Lung (tissue), 12 donors: ENCODE results near the gene TOR1A. TPM values are rescaled to one million over a fixed set of nuclear protein-coding genes. Genes with fewer than 3 reads are reported as not detected.

ENCODE experiments used
- ATAC-seq: fragments of 200-7000 bp; cut with Tn5 transposase; one replicate; pipeline ENCODE4 v1.9.1; 2020; ENCODE audit warnings: moderate number of reproducible peaks; ENCODE audit not compliant: insufficient read depth, low FRiP score
- DNase-seq, 3 donors: peaks; one replicate each; pipeline ENCODE4 v3.0.0-alpha.2; 2013 to 2017
- H3K27ac ChIP-seq, 2 donors: one replicate each; pipeline ENCODE4 v1.5.1; 2013; ENCODE audit warnings: mild to moderate bottlenecking in 2 of 2, moderate library complexity in 2 of 2, control low read depth in 1 of 2, inconsistent platforms in 1 of 2, low read depth in 1 of 2, low read length in 1 of 2
- H3K27me3 ChIP-seq, 3 donors: one replicate each; pipeline ENCODE4 v1.5.1; 2013; ENCODE audit warnings: low read length in 2 of 3; ENCODE audit not compliant: control insufficient read depth in 3 of 3, insufficient read depth in 3 of 3
- H3K36me3 ChIP-seq, 4 donors: one replicate each; pipeline ENCODE4 v1.5.1; 2013; ENCODE audit warnings: low read length in 4 of 4, mild to moderate bottlenecking in 1 of 4, moderate library complexity in 1 of 4; ENCODE audit not compliant: control insufficient read depth in 4 of 4, insufficient read depth in 4 of 4
- H3K4me1 ChIP-seq, 5 donors: one replicate each; pipeline ENCODE4 v1.5.1; 2013; ENCODE audit warnings: low read length in 5 of 5, mild to moderate bottlenecking in 2 of 5, moderate library complexity in 1 of 5; ENCODE audit not compliant: control insufficient read depth in 5 of 5, insufficient read depth in 5 of 5
- H3K4me3 ChIP-seq: one replicate; pipeline ENCODE4 v1.5.1; 2013; ENCODE audit warnings: mild to moderate bottlenecking, control low read depth, moderate library complexity
- H3K9ac ChIP-seq, 2 donors: one replicate each; pipeline ENCODE4 v1.5.1; 2013; ENCODE audit warnings: low read length in 2 of 2, control low read depth in 1 of 2; ENCODE audit not compliant: insufficient read depth in 1 of 2
- H3K9me3 ChIP-seq, 4 donors: one replicate each; pipeline ENCODE4 v1.5.1; 2013; ENCODE audit warnings: low read length in 3 of 4, mild to moderate bottlenecking in 1 of 4, moderate library complexity in 1 of 4; ENCODE audit not compliant: control insufficient read depth in 4 of 4, insufficient read depth in 3 of 4
- WGBS, 2 donors: extraction: QIAGEN DNeasy Blood & Tissue Kit; methylation state at CpG; one replicate each; pipeline ENCODE4 v1.1.7; 2013; 5-methylcytosine and 5-hydroxymethylcytosine counted together
- polyA plus RNA-seq, 2 donors: library from polyadenylated mRNA; stranded (reverse); fragments of 200-250 nt; gene quantifications; one replicate each; pipeline ENCODE4 v1.2.1, GENCODE V29; 2013
- total RNA-seq, 2 donors: library from RNA; depleted of rRNA in 1 of 2; stranded (reverse); fragments of >200 nt in 1 of 2; gene quantifications; one replicate each; pipeline ENCODE4 v1.2.1, GENCODE V29; 2014 to 2021
- TF ChIP-seq, protein P1 (sequence below): IDR thresholded peaks from 2 replicates; pipeline ENCODE4 v1.5.1; 2012; ENCODE audit warnings: mild to moderate bottlenecking; ENCODE audit errors: control extremely low read depth, extremely low read depth
- donor health status: control.
- donor health status: control.
- donor health status: Bipolar disorder and iron deficiency.
- donor health status: healthy.
- donor health status: DM: yes; HTN: yes; CAD: no.

Gene TOR1A
- total and polyA plus RNA-seq, 4 donors: 19.1 to 41.8 (median 28.4) TPM

DNA sequence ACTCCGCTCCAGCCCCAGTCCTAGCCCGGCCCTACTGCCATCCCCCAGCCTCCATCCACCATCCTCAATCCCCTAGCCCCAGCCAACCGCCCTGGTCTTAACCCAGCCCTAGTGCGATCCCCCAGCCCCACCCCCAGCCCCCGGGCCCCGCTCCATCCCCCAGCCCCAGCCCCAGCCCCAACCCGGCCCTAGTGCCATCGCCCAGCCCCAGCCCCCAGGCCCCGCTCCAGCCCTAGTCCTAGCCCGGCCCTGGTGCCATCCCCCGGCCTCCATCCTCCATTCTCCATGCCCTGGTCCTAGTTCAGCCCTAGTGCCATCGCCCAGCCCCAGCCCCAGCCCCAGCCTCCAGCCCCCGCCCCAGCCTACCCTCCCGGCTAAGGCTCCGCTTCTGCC is 398 bp downstream of the TOR1A start:
- 0 to 1% methylated on average over 10 to 15 of the region's 15 CpGs for WGBS, 2 donors
- no peak for DNase-seq
- Histone ChIP-seq H3K9me3 (no peaks in the 10 kb centered on the region), H3K4me3 (peak overlapping the region; percentile 86), H3K27ac (peak overlapping the region in 1 of 2 donors; percentile 80), H3K9ac (no peak overlapping the region), H3K36me3 (peaks cover 0 to 29% (median 10%) of the 10 kb centered on the region in 4 donors), H3K27me3 (no peaks in the 10 kb centered on the region), H3K4me1 (peaks cover 0 to 6% (median 3%) of the 10 kb centered on the region in 5 donors)
- TF ChIP-seq, protein P1, sequence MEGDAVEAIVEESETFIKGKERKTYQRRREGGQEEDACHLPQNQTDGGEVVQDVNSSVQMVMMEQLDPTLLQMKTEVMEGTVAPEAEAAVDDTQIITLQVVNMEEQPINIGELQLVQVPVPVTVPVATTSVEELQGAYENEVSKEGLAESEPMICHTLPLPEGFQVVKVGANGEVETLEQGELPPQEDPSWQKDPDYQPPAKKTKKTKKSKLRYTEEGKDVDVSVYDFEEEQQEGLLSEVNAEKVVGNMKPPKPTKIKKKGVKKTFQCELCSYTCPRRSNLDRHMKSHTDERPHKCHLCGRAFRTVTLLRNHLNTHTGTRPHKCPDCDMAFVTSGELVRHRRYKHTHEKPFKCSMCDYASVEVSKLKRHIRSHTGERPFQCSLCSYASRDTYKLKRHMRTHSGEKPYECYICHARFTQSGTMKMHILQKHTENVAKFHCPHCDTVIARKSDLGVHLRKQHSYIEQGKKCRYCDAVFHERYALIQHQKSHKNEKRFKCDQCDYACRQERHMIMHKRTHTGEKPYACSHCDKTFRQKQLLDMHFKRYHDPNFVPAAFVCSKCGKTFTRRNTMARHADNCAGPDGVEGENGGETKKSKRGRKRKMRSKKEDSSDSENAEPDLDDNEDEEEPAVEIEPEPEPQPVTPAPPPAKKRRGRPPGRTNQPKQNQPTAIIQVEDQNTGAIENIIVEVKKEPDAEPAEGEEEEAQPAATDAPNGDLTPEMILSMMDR: no peak
- peak; percentile 10 for ATAC-seq

DNA sequence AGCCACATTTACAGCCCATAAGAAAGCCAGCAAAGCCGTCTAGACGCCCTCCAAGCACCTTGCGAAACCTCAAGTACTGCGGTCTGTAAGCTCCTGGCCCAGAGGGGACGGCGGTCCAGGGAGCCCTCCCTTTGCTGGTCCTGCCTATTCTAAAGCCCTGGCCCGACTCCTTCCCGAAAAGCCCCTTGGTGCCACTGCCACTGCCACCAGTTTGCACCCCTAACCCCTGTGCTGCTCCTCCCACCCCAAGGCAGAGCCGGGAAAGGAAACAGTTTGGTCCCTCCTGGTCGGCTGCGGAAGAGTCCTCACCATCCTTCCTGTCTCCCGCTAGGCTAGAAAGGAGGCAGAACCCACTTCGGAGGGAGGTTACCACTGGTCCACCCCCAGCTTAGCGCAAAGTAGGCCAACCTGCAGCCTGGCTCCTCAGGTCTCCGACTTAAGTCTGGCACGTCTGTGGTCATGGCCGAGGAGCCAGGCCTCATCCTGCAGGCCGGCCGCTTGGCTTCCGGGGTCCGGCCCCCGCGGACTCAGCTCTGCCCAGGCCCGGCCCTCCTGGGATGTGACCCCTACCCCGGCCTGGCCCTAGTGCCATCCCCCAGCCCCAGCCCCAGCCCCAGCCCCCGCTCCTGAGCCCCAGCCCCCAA is 916 bp downstream of the TOR1A start:
- TF ChIP-seq, protein P1: no peak
- WGBS, 2 donors: 4 to 11% methylated on average over 26 of the region's 26 CpGs
- H3K9ac ChIP-seq: peak overlapping the region in 1 of 2 donors; percentile 55
- peaks cover 0 to 6% (median 3%) of the 10 kb centered on the region in 5 donors for H3K4me1 ChIP-seq
- DNase-seq (peak in 1 of 3 donors; percentile 6), ATAC-seq (peak; percentile 27)
- H3K9me3 ChIP-seq: no peaks in the 10 kb centered on the region
- H3K27me3 ChIP-seq: no peaks in the 10 kb centered on the region
- peak overlapping the region in 1 of 2 donors; percentile 3 for H3K27ac ChIP-seq
- peaks cover 3 to 31% (median 11%) of the 10 kb centered on the region in 4 donors for H3K36me3 ChIP-seq
- peak overlapping the region; percentile 77 for H3K4me3 ChIP-seq

DNA sequence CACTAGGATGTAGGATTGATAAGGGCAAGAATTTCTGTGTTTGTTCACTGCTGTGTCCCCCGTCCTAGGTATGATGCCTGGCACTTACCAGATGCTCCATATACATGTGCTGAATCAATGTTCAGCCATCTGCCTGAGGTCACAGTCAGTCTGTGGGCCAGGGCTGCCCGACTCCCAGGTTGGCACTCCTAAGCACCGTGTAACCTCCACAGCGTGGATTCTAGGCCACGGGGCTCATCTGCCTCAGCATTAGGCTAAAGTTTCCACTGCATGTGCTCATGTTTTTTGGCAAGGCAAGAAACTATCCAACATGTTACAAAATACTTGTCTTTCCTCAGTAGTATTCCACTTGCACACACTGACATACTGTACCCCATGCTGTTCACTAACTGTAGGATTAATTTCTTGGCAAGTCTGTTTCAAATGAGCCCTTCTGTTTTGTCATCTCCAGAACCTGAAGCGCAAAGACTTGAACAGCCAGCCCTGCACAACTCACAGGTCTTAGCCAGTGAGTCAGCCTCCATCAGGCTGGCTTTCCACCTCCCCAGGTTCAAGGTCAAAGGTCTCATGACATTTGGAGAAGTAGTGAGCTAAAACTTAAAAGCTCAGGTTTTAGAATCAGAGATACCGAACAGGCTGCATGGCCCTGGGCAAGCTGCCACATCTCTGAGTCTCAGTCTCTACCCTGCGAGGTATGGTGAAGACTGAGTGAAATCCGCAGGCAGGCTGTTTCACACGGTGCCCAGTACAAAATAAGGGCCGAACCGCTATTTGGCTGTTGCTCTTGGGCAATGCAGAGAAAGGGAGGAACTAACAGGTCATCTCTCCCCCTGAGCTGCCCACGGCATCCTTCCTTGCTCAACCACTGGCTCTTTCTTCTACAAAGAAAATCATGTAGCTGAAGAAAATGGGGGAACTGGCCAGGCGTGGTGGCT is 7.2 kb downstream of the TOR1A start:
- Histone ChIP-seq H3K9me3 (no peaks in the 10 kb centered on the region), H3K36me3 (peaks cover 12 to 58% (median 21%) of the 10 kb centered on the region in 4 donors), H3K9ac (no peak overlapping the region), H3K4me1 (no peaks in the 10 kb centered on the region), H3K27me3 (no peaks in the 10 kb centered on the region), H3K27ac (no peak overlapping the region), H3K4me3 (no peak overlapping the region)
- TF ChIP-seq, protein P1: no peak
- 57 to 80% methylated on average over 14 of the region's 14 CpGs for WGBS, 2 donors
- no peak for DNase-seq
- ATAC-seq: no peak
